Subcutaneous adipose tissue (tissue), 4 donors: ENCODE data around the gene PIEZO2. TPM values are rescaled to one million over a fixed set of nuclear protein-coding genes. Genes with fewer than 3 reads are reported as not detected.

ENCODE experiments used
- total RNA-seq, 4 donors: library from RNA; depleted of rRNA; stranded (reverse); fragments of >200 nt; gene quantifications; one replicate each; pipeline ENCODE4 v1.1.0, GENCODE V29; 2016
- TF ChIP-seq, protein P1 (sequence below): fragments of 450-650 bp; IDR thresholded peaks from one replicate; pipeline ENCODE4 v1.5.1; 2016; ENCODE audit warnings: low read depth, mild to moderate bottlenecking, control low read depth, antibody characterized with exemption, moderate library complexity

Gene PIEZO2
- total RNA-seq, 4 donors from 2014 or later: 0.85 to 2.2 (median 1.1) TPM

DNA sequence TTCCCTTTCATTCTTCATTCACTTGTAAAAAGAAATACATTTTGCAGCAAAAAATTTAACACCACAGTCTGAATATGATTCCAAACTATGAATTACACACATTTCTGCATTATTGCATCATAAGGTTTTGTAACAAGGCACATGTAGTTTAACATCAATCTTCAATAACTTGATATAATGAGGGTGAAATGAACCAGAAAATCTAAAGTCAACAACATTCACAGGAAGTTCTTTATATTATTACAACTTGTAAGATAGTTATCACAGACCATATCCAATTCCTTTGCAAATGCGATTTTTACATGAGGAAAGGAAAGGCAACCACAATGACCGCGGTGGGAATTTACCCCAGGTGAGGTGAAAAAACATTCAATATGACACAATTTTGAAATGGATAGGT, 410.2 kb downstream of the PIEZO2 start:
- TF ChIP-seq, protein P1, sequence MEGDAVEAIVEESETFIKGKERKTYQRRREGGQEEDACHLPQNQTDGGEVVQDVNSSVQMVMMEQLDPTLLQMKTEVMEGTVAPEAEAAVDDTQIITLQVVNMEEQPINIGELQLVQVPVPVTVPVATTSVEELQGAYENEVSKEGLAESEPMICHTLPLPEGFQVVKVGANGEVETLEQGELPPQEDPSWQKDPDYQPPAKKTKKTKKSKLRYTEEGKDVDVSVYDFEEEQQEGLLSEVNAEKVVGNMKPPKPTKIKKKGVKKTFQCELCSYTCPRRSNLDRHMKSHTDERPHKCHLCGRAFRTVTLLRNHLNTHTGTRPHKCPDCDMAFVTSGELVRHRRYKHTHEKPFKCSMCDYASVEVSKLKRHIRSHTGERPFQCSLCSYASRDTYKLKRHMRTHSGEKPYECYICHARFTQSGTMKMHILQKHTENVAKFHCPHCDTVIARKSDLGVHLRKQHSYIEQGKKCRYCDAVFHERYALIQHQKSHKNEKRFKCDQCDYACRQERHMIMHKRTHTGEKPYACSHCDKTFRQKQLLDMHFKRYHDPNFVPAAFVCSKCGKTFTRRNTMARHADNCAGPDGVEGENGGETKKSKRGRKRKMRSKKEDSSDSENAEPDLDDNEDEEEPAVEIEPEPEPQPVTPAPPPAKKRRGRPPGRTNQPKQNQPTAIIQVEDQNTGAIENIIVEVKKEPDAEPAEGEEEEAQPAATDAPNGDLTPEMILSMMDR: no peak

DNA sequence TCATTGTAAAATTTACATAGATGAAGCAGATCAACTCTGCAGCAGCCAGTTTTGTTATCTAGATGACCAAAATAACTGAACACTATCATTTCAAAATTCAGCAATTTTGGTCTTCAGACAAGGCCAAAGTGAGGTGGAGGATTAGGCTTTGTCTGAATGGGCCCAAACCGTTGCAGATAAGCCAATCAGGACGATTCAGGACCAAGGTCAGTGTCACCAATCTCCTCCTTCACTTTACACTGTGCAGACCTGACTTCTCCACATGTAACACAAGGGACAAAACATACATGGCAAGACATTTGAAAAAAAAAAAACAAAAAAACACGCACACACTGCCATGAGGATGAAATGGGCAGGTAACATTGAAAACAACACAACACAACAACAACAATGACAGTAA, 412.4 kb downstream of the PIEZO2 start:
- TF ChIP-seq, protein P1: no peak

DNA sequence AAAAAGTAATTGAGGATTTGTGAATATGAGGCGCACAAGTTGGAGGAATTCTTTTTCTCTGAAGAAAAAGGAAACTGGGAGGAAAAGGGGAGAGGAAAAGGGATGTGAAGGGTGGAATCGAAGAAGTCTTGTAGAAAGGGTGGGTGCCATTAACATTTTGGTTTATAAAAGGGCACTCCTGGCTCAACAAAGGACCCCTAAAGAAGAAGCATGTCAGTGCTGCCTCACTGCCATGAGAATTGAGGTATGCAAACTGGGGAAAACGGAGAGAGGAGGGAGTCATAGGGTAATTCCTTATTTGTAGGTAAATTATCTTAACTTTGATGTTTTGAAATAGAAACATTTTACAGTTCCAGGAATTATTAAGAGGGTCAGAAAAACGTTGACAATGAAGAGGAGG, 416.4 kb downstream of the PIEZO2 start:
- TF ChIP-seq, protein P1: no peak

DNA sequence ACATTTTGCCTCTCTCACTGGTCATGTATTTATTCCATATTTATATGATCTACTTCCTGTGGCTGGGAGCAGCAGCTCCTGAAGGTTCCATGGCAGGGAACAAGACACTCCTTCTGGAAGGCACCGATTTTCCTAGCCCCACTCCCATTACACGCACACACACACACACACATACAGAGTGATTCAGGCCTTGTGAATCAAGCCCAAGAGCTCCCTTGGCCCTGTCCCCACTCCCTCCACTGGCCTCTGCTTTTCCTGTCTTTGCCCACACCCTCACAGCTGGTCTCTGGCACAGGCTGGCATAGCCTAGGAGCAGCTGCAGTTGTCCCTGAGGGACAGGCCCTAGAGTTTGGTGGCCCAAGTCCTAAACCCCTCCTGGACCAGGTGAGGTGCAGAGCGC, 421.9 kb downstream of the PIEZO2 start:
- TF ChIP-seq, protein P1: no peak

DNA sequence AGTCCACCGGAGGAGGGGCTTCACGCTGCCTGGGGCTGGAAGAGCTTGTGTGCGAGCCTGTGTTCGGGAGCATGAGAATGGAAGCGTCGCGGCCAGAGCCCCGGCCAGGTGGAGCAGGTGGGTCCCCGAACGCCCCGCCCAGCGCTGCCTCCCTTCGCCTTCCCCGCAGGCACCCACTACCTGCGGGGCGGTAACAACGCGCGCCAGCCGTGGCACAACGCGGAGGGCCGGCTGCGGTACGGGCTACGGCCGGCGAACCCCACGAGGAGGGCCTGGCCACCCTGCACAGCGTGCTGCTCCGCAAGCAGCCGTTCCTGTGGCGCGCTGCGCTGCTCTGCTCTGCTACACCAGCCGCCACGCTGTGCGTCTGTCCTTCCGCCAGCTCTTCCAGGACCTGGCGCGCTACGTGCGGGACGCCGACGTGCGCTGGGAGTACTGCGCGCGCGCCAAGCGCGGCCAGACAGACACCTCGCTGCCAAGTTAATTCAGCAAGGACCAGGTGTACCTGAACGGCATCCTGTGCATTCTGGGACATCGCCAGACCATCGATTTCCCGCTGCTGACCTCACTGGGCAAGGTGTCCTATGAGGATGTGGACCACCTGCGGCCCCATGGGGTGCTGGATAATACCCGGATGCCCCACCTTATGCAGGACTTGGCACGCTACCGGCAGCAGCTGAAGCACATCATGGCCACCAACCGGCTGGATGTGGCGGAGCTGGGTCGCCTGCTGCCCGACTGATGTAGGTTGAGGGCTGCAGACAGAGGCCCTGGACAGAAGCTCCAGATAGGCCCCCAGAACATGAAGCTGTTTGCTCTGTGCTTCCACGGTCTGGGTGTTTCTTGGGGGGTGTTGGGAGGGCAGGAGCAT, 422.9 kb downstream of the PIEZO2 start:
- TF ChIP-seq, protein P1: no peak

DNA sequence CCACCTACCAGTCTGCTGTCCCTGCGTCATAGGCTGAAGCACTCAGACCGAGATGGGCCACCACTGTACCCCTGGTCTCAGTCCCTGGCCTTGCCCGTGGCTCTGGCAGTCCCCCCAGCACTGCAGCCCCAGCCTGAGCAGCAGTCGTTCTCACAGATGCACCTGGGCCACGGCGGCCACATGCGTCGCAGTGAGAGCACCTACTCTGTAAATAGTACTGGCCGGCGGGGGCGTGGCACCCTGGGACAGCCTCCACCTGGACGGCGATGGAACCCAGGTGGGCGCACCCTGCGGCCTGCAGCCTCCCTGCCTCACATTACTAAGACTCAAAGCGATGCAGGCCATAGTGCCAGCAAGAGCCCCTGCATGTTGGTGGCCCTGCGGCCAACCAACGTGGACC, 424.7 kb downstream of the PIEZO2 start:
- TF ChIP-seq, protein P1: no peak

DNA sequence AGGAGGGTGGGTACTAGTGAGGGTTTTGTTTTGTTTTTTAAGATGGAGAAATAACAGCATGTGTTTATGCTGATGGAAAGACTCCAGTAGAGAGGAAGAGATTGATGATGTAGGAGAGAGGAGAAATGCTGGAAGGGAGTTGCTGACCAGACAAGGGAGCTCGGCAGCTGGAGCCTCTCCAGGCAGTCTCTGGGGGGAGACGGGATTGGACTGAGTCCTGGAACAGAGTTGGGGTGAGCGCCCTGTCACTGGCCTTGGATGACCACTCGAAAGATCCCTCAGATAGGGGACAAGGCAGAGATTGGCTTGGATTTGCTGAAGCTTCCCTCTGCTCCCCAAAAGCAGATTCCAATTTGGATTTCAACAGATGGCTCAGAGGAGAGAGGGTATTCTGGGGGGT, 425.9 kb downstream of the PIEZO2 start:
- TF ChIP-seq, protein P1: no peak
